GM23338 (cell line): ENCODE data around the gene FILIP1L. TPM values are rescaled to one million over a fixed set of nuclear protein-coding genes. Genes with fewer than 3 reads are reported as not detected.

ENCODE experiments used
- ATAC-seq: fragments of 200-7000 bp; cut with Tn5 transposase; 3 replicates; pipeline ENCODE4 v1.9.1; 2020
- DNase-seq: peaks from one replicate; pipeline ENCODE4 v3.0.0-alpha.2; 2015; ENCODE audit warnings: low spot score
- H2AFZ ChIP-seq: fragments of 200-600 bp; sonication (generic); 2 replicates; pipeline ENCODE4 v1.8.0; 2016; ENCODE audit warnings: antibody characterized with exemption, mild to moderate bottlenecking, moderate library complexity
- H3F3A ChIP-seq: fragments of 200-600 bp; sonication (generic); replicated peaks from 2 replicates; pipeline ENCODE4 v1.8.0; 2017; ENCODE audit warnings: antibody characterized with exemption, mixed run types, low read depth
- H3K27ac ChIP-seq: fragments of 200-600 bp; sonication (generic); 2 replicates; pipeline ENCODE4 v1.6.1; 2016; ENCODE audit warnings: low read depth
- H3K27me3 ChIP-seq: fragments of 200-600 bp; sonication (generic); 2 replicates; pipeline ENCODE4 v1.8.0; 2016; ENCODE audit warnings: mild to moderate bottlenecking, mixed run types, moderate library complexity; ENCODE audit not compliant: insufficient read depth
- H3K36me3 ChIP-seq: fragments of 200-600 bp; sonication (generic); 2 replicates; pipeline ENCODE4 v1.8.0; 2016; ENCODE audit warnings: mild to moderate bottlenecking; ENCODE audit not compliant: insufficient read depth
- H3K4me1 ChIP-seq: fragments of 200-600 bp; sonication (generic); 2 replicates; pipeline ENCODE4 v1.8.0; 2016; ENCODE audit warnings: mild to moderate bottlenecking, moderate library complexity; ENCODE audit not compliant: insufficient read depth
- H3K4me2 ChIP-seq: fragments of 200-600 bp; sonication (generic); 2 replicates; pipeline ENCODE4 v1.7.1; 2017; ENCODE audit warnings: mixed run types
- H3K4me3 ChIP-seq: fragments of 200-600 bp; sonication (generic); 2 replicates; pipeline ENCODE4 v1.6.1; 2016; ENCODE audit warnings: mixed run types
- H3K79me2 ChIP-seq: fragments of 200-600 bp; sonication (generic); replicated peaks from 2 replicates; pipeline ENCODE4 v1.8.0; 2017; ENCODE audit warnings: mild to moderate bottlenecking; ENCODE audit not compliant: insufficient read depth
- H3K9me2 ChIP-seq: fragments of 200-600 bp; sonication (generic); 2 replicates; pipeline ENCODE4 v1.8.0; 2017; ENCODE audit not compliant: insufficient read depth
- H4K20me1 ChIP-seq: fragments of 200-600 bp; sonication (generic); replicated peaks from 2 replicates; pipeline ENCODE4 v1.8.0; 2017; ENCODE audit warnings: mild to moderate bottlenecking; ENCODE audit not compliant: insufficient read depth
- H3K27ac Mint-ChIP-seq: 2 replicates; pipeline ENCODE4 v1.8.0; 2020; ENCODE audit warnings: inconsistent platforms, mild to moderate bottlenecking, moderate library complexity, mixed read lengths
- H3K27me3 Mint-ChIP-seq: 3 replicates; pipeline ENCODE4 v1.8.0; 2022; ENCODE audit warnings: low read depth, mild to moderate bottlenecking, moderate library complexity, mixed read lengths, inconsistent platforms; ENCODE audit not compliant: insufficient read depth, poor library complexity
- H3K36me3 Mint-ChIP-seq: 3 replicates; pipeline ENCODE4 v1.8.0; 2021; ENCODE audit warnings: low read depth, mild to moderate bottlenecking, inconsistent platforms, moderate library complexity, mixed read lengths
- H3K4me1 Mint-ChIP-seq: 3 replicates; pipeline ENCODE4 v1.8.0; 2020; ENCODE audit warnings: mild to moderate bottlenecking, inconsistent platforms, mixed read lengths
- H3K4me3 Mint-ChIP-seq: 3 replicates; pipeline ENCODE4 v1.8.0; 2021; ENCODE audit warnings: moderate library complexity, mild to moderate bottlenecking, inconsistent platforms, mixed read lengths
- H3K9me3 Mint-ChIP-seq: 3 replicates; pipeline ENCODE4 v1.8.0; 2020; ENCODE audit warnings: moderate library complexity, mild to moderate bottlenecking, inconsistent platforms, mixed read lengths
- CTCF ChIP-seq, 2 experiments: fragments of 200-600 bp in 1 of 2; sonication (generic) in 1 of 2; conservative IDR thresholded peaks; 2 replicates each; pipeline versions ENCODE4 v1.5.1 to v1.6.1; 2016 to 2017; ENCODE audit warnings: antibody characterized with exemption in 2 of 2, low read depth in 2 of 2, mild to moderate bottlenecking in 2 of 2, moderate library complexity in 1 of 2
- ETS1 ChIP-seq: IDR thresholded peaks from 2 replicates; pipeline ENCODE4 v1.6.1; 2016; ENCODE audit warnings: antibody characterized with exemption
- EZH2 ChIP-seq: fragments of 200-600 bp; sonication (generic); IDR thresholded peaks from one replicate; pipeline ENCODE4 v1.8.0; 2017; ENCODE audit warnings: antibody characterized with exemption, mild to moderate bottlenecking, low read depth; ENCODE audit not compliant: unreplicated experiment
- EZH2phosphoT487 ChIP-seq: fragments of 200-600 bp; sonication (generic); IDR thresholded peaks from one replicate; pipeline ENCODE4 v1.8.1; 2018; ENCODE audit warnings: antibody characterized with exemption; ENCODE audit not compliant: unreplicated experiment
- NANOG ChIP-seq: IDR thresholded peaks from 2 replicates; pipeline ENCODE4 v1.6.1; 2016; ENCODE audit warnings: antibody characterized with exemption, borderline replicate concordance
- POLR2AphosphoS5 ChIP-seq: IDR thresholded peaks from 2 replicates; pipeline ENCODE4 v1.6.1; 2016; ENCODE audit warnings: antibody characterized with exemption, low read depth
- REST ChIP-seq: IDR thresholded peaks from one replicate; pipeline ENCODE4 v1.6.1; 2018; ENCODE audit warnings: antibody characterized with exemption; ENCODE audit not compliant: unreplicated experiment
- STAT1 ChIP-seq: IDR thresholded peaks from one replicate; pipeline ENCODE4 v1.6.1; 2016; ENCODE audit warnings: antibody characterized with exemption; ENCODE audit not compliant: unreplicated experiment
- ZNF114 ChIP-seq: fragments of 250-450 bp; sonication (Bioruptor Pico); IDR thresholded peaks from 2 replicates; pipeline ENCODE4 v1.5.0; 2020; ENCODE audit warnings: mild to moderate bottlenecking, moderate library complexity
- polyA plus RNA-seq: library from polyadenylated mRNA; unstranded; fragments of >200 nt; fragmentation: Nextera tagmentation; extraction: Ambion mirVana; gene quantifications from 2 replicates; pipeline ENCODE4 v1.2.1, GENCODE V29; 2016
- total RNA-seq: library from RNA; depleted of rRNA; stranded (reverse); fragments of >200 nt; shearing (Covaris generic); gene quantifications from 2 replicates; pipeline ENCODE4 v1.2.3, GENCODE V29; 2014

Gene FILIP1L
- total and polyA plus RNA-seq, 2 experiments from 2014 or later, result 1.6 TPM; not detected in 1

- no peaks in the 10 kb centered on the region for H3K27me3 ChIP-seq
- no peaks in the 10 kb centered on the region for H3K79me2 ChIP-seq
- Mint-ChIP-seq H3K9me3 (no peaks in the 10 kb centered on the region), H3K36me3 (no peaks in the 10 kb centered on the region), H3K4me1 (no peaks in the 10 kb centered on the region), H3K4me3 (no peak overlapping the region), H3K27me3 (no peaks in the 10 kb centered on the region), H3K27ac (0 out of 2 replicates have a peak overlapping the region, but pooled peaks have one; percentile 24)
- H2AFZ ChIP-seq, result no peak overlapping the region
- no peak overlapping the region for H3K27ac ChIP-seq
- no peaks in the 10 kb centered on the region for H3F3A ChIP-seq
- TF ChIP-seq CTCF (conservative IDR thresholded peaks at IDR 0.05; ENCODE audit: low read depth in 2 of 2) (no peak), EZH2phosphoT487 (no peak), ETS1 (no peak), REST (no peak), ZNF114 (CRISPR knock-in tag) (no peak)
- no peaks in the 10 kb centered on the region for H3K4me1 ChIP-seq
- DNase-seq (no peak), ATAC-seq (no peak)
- no peaks in the 10 kb centered on the region for H3K9me2 ChIP-seq
- no peaks in the 10 kb centered on the region for H3K36me3 ChIP-seq
- no peaks in the 10 kb centered on the region for H4K20me1 ChIP-seq
- no peak overlapping the region for H3K4me3 ChIP-seq
- H3K4me2 ChIP-seq, result no peak overlapping the region
Measured at GRCh38 chr3:100023595-100023994, 90.7 kb downstream of the FILIP1L start.

- no peak overlapping the region for H3K27ac Mint-ChIP-seq
- Histone ChIP-seq H3K4me1 (no peaks in the 10 kb centered on the region), H3K79me2 (no peaks in the 10 kb centered on the region), H3K4me3 (no peak overlapping the region), H4K20me1 (no peaks in the 10 kb centered on the region), H3F3A (no peaks in the 10 kb centered on the region), H3K27me3 (no peaks in the 10 kb centered on the region), H3K9me2 (no peaks in the 10 kb centered on the region), H2AFZ (no peak overlapping the region), H3K27ac (no peak overlapping the region), H3K36me3 (no peaks in the 10 kb centered on the region), H3K4me2 (no peak overlapping the region)
- H3K36me3 Mint-ChIP-seq, result no peaks in the 10 kb centered on the region
- no peaks in the 10 kb centered on the region for H3K9me3 Mint-ChIP-seq
- no peaks in the 10 kb centered on the region for H3K27me3 Mint-ChIP-seq
- H3K4me3 Mint-ChIP-seq, result no peak overlapping the region
- DNase-seq (no peak), ATAC-seq (no peak)
- no peaks in the 10 kb centered on the region for H3K4me1 Mint-ChIP-seq
- TF ChIP-seq REST (no peak), NANOG (no peak), EZH2phosphoT487 (no peak), STAT1 (no peak), EZH2 (no peak), POLR2AphosphoS5 (no peak), ETS1 (no peak)
Measured at GRCh38 chr3:100023150-100023549, 91.2 kb downstream of the FILIP1L start.
